Mucosa of stomach (tissue), 1 donor: ENCODE data around the gene NRL.

ENCODE experiments used
- H3K27me3 ChIP-seq: one replicate; pipeline ENCODE4 v1.7.0; 2013; ENCODE audit warnings: mild to moderate bottlenecking, low read length; ENCODE audit not compliant: control insufficient read depth, insufficient read depth
- H3K36me3 ChIP-seq: one replicate; pipeline ENCODE4 v1.7.0; 2013; ENCODE audit warnings: low read length; ENCODE audit not compliant: control insufficient read depth, insufficient read depth
- H3K4me1 ChIP-seq: one replicate; pipeline ENCODE4 v1.7.0; 2013; ENCODE audit warnings: mild to moderate bottlenecking, low read length; ENCODE audit not compliant: control insufficient read depth, insufficient read depth
- H3K4me3 ChIP-seq: one replicate; pipeline ENCODE4 v1.7.0; 2013; ENCODE audit warnings: low read length
- H3K9ac ChIP-seq: one replicate; pipeline ENCODE4 v1.7.0; 2013; ENCODE audit warnings: mild to moderate bottlenecking, low read length, moderate library complexity
- H3K9me3 ChIP-seq: one replicate; pipeline ENCODE4 v1.7.0; 2013; ENCODE audit warnings: mild to moderate bottlenecking, low read length, moderate library complexity; ENCODE audit not compliant: control insufficient read depth
- donor health status: Pancreatic carcinoma.

The NRL gene

GRCh38 chr14:24130717-24131548, 16.2 kb upstream of the NRL start:
- Histone ChIP-seq H3K9ac (no peak overlapping the region), H3K36me3 (no peaks in the 10 kb centered on the region), H3K9me3 (no peaks in the 10 kb centered on the region), H3K4me3 (no peak overlapping the region), H3K4me1 (peaks cover 8% of the 10 kb centered on the region), H3K27me3 (no peaks in the 10 kb centered on the region)

DNA sequence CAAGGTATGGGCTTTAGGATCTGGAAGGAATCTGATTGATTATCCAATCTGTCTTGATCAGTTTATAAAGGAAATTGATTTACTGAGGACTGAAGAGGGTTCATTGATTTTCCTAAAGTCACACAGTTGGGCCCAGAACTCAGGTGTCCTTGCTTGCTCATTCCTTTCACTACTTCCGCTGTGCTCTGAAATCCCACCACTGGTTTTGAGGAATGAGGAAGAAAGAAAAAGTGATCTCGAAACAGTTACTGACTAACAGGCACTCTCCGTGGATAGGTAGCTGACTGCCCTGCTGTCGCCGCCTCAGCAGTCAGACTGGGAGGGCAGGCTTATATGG, 15.6 kb upstream of the NRL start, which contains the start of gene FITM1:
Gene FITM1 (plus strand): TSS at position 280 of the 337 bp plus-strand sequence. CDS start 905 bp downstream, outside the sequence.
- Histone ChIP-seq H3K4me3 (no peak within 1 kb of the TSS), H3K9ac (no peak within 1 kb of the TSS), H3K4me1 (peaks cover 5% of the 10 kb centered on the region)

GRCh38 chr14:24129410-24129998, 14.8 kb upstream of the NRL start:
- Histone ChIP-seq H3K9me3 (no peaks in the 10 kb centered on the region), H3K36me3 (no peaks in the 10 kb centered on the region), H3K4me1 (peaks cover 3% of the 10 kb centered on the region), H3K9ac (no peak overlapping the region), H3K4me3 (no peak overlapping the region), H3K27me3 (no peaks in the 10 kb centered on the region)

More for the DNA sequence above, 15.6 kb upstream of the NRL start, which contains the start of gene FITM1:
- no peaks in the 10 kb centered on the region for H3K9me3 ChIP-seq
- H3K27me3 ChIP-seq, result no peaks in the 10 kb centered on the region
- no peaks in the 10 kb centered on the region for H3K36me3 ChIP-seq

- H3K36me3 ChIP-seq, result no peaks in the 10 kb centered on the region
- peaks cover 3% of the 10 kb centered on the region for H3K4me1 ChIP-seq
- H3K27me3 ChIP-seq, result no peaks in the 10 kb centered on the region
- no peak overlapping the region for H3K4me3 ChIP-seq
- no peak overlapping the region for H3K9ac ChIP-seq
- no peaks in the 10 kb centered on the region for H3K9me3 ChIP-seq
Observed at GRCh38 chr14:24127673-24128072, 12.9 kb upstream of the NRL start.

DNA sequence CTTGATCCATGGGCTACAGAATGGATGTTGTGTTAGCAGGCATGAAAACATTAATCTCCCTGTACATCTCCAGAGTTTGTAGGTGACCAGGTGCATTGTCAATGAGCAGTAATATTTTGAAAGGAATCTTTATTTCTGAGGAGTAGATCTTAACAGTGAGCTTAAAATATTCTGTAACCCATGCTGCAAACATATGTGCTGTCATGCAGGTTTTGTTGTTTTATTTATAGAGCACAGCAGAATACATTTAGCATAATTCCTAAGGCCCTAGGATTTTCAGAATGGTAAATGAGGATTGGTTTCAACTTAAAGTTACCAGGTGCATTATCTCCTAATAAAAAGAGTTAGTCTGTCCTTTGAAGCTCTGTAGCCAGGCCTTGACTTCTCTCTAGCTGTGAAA, 12.2 kb upstream of the NRL start:
- no peaks in the 10 kb centered on the region for H3K9me3 ChIP-seq
- H3K36me3 ChIP-seq, result no peaks in the 10 kb centered on the region
- H3K9ac ChIP-seq, result no peak overlapping the region
- H3K4me1 ChIP-seq, result no peaks in the 10 kb centered on the region
- H3K27me3 ChIP-seq, result no peaks in the 10 kb centered on the region
- no peak overlapping the region for H3K4me3 ChIP-seq

DNA sequence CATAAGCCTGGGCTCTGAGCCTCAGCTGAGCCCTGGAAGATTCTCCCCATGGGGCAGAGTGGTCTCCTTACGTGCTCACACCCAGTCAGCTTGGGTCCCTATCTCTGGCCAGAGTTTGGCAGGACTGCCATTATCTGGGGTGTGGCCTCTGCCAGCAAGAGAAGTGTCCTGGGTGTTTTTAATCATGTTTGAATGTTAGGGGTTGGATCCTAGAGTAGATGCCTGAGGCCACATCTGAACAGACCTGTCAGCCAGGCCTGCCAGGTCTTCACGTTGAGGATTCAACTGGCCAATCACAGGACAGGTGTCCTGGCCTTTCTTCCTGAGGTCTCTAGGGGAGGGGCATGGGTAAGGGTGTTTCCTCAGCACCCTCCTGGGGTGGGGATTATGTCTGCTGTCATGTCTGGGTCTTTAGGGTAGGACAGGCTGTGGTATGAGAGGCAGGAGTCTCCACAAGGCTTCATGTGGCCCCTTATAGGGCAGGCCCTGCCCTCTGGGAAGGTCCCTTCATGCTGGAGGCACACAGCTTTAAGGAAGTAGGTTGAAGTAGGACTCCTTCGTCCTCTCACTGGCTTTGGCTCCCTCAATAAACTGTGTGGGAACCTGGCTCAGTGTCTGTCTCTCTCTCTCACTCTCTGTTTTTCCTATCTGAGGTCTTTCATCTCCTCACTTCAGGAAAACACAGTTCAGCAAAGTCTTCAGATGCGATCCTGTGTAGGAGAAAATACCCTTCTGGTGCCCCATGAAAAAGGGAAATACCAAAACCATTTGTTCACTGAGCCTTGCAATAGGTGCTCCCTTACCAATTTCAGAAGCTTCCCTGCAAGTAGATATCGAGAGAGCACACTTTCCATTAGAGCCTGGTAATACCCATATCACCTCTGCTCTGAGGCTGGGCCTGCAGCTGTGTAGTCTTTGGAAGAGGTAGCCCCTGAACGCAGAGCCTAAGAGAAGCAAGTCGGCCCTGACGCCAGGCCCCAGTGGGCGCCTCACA, 9.0 kb upstream of the NRL start:
- H3K9ac ChIP-seq, result no peak overlapping the region
- H3K27me3 ChIP-seq, result no peaks in the 10 kb centered on the region
- H3K36me3 ChIP-seq, result peaks cover 21% of the 10 kb centered on the region
- no peaks in the 10 kb centered on the region for H3K4me1 ChIP-seq
- no peak overlapping the region for H3K4me3 ChIP-seq
- H3K9me3 ChIP-seq, result no peaks in the 10 kb centered on the region

GRCh38 chr14:24122898-24123297, 8.1 kb upstream of the NRL start:
- no peak overlapping the region for H3K4me3 ChIP-seq
- H3K9me3 ChIP-seq, result no peaks in the 10 kb centered on the region
- H3K4me1 ChIP-seq, result no peaks in the 10 kb centered on the region
- H3K36me3 ChIP-seq, result peaks cover 24% of the 10 kb centered on the region
- no peaks in the 10 kb centered on the region for H3K27me3 ChIP-seq
- H3K9ac ChIP-seq, result no peak overlapping the region

DNA sequence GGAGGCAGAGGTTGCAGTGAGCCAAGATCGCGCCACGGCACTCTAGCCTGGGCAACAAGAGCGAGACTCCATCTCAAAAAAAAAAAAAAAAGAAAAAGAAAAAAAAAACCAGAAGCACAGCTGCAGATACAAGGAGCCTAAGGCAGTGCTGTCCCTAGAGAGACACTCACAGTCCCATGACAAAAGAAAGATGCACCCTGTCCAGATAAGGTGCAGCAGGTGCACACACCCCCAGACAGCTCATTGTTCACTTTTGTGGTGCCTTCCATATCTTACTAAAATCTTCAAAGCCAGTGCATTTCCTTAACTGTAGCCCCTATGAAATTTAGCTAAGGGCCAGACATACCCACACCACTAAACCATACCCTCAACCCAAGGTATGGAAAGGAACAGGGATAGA, 7.7 kb upstream of the NRL start:
- no peaks in the 10 kb centered on the region for H3K4me1 ChIP-seq
- no peak overlapping the region for H3K9ac ChIP-seq
- H3K9me3 ChIP-seq, result no peaks in the 10 kb centered on the region
- peaks cover 24% of the 10 kb centered on the region for H3K36me3 ChIP-seq
- H3K4me3 ChIP-seq, result no peak overlapping the region
- no peaks in the 10 kb centered on the region for H3K27me3 ChIP-seq

- Histone ChIP-seq H3K36me3 (peaks cover 24% of the 10 kb centered on the region), H3K9me3 (no peaks in the 10 kb centered on the region), H3K4me3 (no peak overlapping the region), H3K4me1 (peaks cover 10% of the 10 kb centered on the region), H3K9ac (no peak overlapping the region), H3K27me3 (no peaks in the 10 kb centered on the region)
Observed at GRCh38 chr14:24121210-24121609, 6.5 kb upstream of the NRL start.

DNA sequence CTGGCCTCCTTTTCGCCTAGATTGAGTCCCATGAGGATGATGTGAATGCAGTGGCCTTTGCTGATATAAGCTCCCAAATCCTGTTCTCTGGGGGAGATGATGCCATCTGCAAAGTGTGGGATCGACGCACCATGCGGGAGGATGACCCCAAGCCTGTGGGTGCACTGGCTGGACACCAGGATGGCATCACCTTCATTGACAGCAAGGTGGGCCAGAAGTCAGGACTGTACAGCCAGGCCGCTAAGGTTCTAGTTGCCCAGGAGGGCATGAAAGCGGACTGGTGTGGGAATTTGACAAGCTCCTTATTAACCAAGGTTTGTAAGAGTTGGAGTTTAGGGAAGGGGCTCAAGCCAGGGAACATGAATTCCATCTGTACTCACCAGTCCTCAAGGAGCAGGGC, 4.9 kb upstream of the NRL start:
- Histone ChIP-seq H3K27me3 (no peaks in the 10 kb centered on the region), H3K36me3 (peaks cover 24% of the 10 kb centered on the region), H3K9me3 (no peaks in the 10 kb centered on the region), H3K9ac (no peak overlapping the region), H3K4me1 (peaks cover 16% of the 10 kb centered on the region), H3K4me3 (no peak overlapping the region)

DNA sequence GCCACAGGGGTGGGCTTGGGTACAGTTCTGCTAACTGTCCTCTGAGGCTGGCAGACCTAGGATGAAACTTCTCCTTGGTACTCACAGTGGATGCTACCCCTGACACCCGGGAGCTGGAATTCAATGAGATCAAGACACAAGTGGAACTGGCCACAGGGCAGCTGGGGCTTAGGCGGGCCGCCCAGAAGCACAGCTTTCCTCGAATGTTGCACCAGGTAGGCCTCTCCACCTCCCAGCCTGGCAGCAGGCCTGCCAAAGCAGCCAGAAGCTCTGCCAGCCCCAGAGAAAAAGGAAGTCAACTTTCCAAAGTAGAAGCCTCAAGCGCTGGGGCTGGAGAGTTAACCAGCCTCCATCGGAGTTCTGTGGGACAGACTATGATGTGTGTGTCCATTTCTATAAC, 2.4 kb upstream of the NRL start:
- H3K36me3 ChIP-seq, result peaks cover 24% of the 10 kb centered on the region
- H3K9ac ChIP-seq, result no peak overlapping the region
- H3K4me1 ChIP-seq, result peaks cover 22% of the 10 kb centered on the region
- no peaks in the 10 kb centered on the region for H3K9me3 ChIP-seq
- no peak overlapping the region for H3K4me3 ChIP-seq
- H3K27me3 ChIP-seq, result no peaks in the 10 kb centered on the region
